ENCODE measurements around the gene ATP11A. TPM values are rescaled to one million over a fixed set of nuclear protein-coding genes. Genes with fewer than 3 reads are reported as not detected.

The ATP11A gene
- total and polyA plus RNA-seq, 2 experiments from 2014 or later: 12.3 to 52.6 TPM

GRCh38 chr13:112764864-112765561, 75.2 kb downstream of the ATP11A start (continued):
- TF ChIP-seq ZNF462 (CRISPR knock-in tag; IDR thresholded peaks at IDR 0.05) (no peak), ZNF331 (CRISPR knock-in tag; IDR thresholded peaks at IDR 0.05; ENCODE audit: low read depth) (no peak), ZNF114 (CRISPR knock-in tag; IDR thresholded peaks at IDR 0.05) (no peak), JUNB (IDR thresholded peaks at IDR 0.05; ENCODE audit: unreplicated experiment) (no peak), STAT1 (IDR thresholded peaks at IDR 0.05; ENCODE audit: unreplicated experiment) (no peak), CREB1 (CRISPR knock-in tag; IDR thresholded peaks at IDR 0.05; ENCODE audit: low read depth) (no peak), NANOG (IDR thresholded peaks at IDR 0.05; ENCODE audit: borderline replicate concordance) (no peak), EZH2 (IDR thresholded peaks at IDR 0.05; ENCODE audit: low read depth, unreplicated experiment) (no peak), POLR2AphosphoS5 (IDR thresholded peaks at IDR 0.05; ENCODE audit: low read depth) (no peak)
- TF ChIP-seq, protein P1, sequence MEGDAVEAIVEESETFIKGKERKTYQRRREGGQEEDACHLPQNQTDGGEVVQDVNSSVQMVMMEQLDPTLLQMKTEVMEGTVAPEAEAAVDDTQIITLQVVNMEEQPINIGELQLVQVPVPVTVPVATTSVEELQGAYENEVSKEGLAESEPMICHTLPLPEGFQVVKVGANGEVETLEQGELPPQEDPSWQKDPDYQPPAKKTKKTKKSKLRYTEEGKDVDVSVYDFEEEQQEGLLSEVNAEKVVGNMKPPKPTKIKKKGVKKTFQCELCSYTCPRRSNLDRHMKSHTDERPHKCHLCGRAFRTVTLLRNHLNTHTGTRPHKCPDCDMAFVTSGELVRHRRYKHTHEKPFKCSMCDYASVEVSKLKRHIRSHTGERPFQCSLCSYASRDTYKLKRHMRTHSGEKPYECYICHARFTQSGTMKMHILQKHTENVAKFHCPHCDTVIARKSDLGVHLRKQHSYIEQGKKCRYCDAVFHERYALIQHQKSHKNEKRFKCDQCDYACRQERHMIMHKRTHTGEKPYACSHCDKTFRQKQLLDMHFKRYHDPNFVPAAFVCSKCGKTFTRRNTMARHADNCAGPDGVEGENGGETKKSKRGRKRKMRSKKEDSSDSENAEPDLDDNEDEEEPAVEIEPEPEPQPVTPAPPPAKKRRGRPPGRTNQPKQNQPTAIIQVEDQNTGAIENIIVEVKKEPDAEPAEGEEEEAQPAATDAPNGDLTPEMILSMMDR (conservative IDR thresholded peaks at IDR 0.05; ENCODE audit: low read depth in 2 of 2): no peak

All from GM23338 (cell line).